Measurements from ENCODE around the gene SIL1.
"Not testable (repeated sequence)": the region's sequence is repeated elsewhere in the genome, so short reads cannot be mapped to it uniquely, and the experiment has no call there.

SIL1 gene

DNA sequence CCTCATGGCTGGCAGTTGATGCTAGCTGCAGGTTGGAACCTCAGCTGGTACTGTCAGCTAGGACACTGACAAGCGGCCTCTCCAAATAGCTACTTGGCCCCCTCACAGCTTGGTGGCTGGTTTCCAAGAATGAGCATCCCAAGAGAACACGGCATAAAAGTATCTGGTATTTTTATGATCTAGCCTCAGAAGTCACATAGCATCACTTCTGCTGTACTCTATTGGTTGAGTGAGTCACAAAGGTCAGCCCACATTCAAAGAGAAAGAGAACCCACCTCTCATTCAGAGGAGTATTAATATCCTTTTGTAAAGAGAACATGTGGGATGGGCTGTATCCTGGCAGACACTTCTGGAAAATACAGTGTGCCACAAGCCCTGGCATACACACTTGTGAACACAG, 6.0 kb upstream of the SIL1 start:
- Histone ChIP-seq H3K4me3 (no peak overlapping the region), H3K27ac (no peak overlapping the region)
- TF ChIP-seq, protein P1, sequence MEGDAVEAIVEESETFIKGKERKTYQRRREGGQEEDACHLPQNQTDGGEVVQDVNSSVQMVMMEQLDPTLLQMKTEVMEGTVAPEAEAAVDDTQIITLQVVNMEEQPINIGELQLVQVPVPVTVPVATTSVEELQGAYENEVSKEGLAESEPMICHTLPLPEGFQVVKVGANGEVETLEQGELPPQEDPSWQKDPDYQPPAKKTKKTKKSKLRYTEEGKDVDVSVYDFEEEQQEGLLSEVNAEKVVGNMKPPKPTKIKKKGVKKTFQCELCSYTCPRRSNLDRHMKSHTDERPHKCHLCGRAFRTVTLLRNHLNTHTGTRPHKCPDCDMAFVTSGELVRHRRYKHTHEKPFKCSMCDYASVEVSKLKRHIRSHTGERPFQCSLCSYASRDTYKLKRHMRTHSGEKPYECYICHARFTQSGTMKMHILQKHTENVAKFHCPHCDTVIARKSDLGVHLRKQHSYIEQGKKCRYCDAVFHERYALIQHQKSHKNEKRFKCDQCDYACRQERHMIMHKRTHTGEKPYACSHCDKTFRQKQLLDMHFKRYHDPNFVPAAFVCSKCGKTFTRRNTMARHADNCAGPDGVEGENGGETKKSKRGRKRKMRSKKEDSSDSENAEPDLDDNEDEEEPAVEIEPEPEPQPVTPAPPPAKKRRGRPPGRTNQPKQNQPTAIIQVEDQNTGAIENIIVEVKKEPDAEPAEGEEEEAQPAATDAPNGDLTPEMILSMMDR (IDR thresholded peaks at IDR 0.05) = no peak
- no peak for DNase-seq (ENCODE audit: low spot score)

DNA sequence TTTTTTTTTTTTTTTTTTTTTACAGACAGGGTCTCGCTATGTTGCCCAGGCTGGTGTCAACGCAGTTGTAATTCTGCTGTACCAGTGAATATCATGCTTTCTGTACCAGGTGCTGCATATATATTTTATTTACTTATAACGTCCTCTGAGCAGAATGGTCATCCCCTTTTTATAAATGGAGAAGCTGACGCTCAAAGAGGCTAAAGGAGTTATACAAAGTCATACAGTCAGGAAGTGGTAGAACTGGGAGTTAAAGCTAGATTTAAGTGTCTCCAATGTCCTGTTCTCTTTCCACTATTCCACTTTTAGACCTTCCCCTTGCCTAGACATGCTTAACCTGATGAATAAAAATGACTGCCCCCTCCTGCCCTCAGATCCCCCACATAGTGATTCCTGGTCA, 1.2 kb upstream of the SIL1 start:
- no peak overlapping the region for H3K27ac ChIP-seq
- TF ChIP-seq, protein P1 (IDR thresholded peaks at IDR 0.05) = no peak
- H3K4me3 ChIP-seq = no peak overlapping the region
- DNase-seq (ENCODE audit: low spot score) = no peak

DNA sequence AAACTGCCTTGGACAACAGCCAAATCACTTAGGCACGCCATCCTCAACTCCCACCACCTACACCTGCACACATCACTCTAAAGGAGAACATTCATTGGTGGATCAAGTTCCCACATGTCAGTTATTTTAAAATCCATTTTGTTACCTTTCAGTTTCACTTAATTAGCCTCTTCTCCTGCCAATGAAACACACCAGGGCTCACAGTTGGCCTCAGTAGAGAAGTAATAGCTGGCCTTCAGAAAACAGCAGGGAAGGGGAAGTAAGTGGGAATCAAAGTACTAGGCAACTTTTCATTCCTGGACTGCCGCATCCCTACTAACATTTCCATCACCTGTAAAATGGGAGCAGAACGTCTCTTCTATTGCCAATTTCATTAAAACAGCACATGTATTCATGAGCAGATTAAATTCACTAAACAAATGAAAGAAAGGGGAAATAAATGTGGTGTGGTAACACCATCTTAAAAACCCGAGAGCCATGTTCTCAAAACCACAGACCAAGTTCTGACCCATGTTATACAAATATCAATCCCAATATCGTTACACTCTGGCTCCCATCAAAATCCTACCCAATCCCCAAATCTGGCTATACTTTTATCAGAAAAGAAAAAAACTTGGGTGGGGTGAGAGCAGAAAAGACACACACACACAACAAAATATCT, 1.7 kb downstream of the SIL1 start:
- Histone ChIP-seq H3K27ac (no peak overlapping the region), H3K4me3 (no peak overlapping the region)
- TF ChIP-seq, protein P1 (IDR thresholded peaks at IDR 0.05) = no peak
- no peak for DNase-seq (ENCODE audit: low spot score)

DNA sequence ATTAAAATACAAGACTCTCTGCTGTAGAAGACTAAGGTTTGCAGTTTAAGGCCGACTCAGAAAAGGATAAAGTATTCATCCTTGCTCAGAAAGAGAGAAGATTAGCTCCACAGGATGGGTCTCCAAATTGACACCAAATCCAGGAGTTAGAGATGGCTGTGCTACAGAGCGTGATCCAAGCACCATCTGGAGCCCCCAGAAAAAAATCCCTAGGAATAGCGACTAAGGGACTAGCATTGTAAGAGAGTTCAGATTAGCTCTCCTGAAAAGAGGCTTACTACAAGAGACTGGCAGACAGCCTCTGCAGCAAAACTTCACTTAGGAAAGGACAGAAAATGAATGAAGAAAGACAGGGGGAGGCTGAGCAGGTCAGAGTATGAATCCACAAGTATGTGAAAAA, 3.7 kb downstream of the SIL1 start:
- TF ChIP-seq, protein P1 (IDR thresholded peaks at IDR 0.05) = no peak
- H3K4me3 ChIP-seq = no peak overlapping the region
- DNase-seq (ENCODE audit: low spot score) = no peak
- H3K27ac ChIP-seq = no peak overlapping the region

DNA sequence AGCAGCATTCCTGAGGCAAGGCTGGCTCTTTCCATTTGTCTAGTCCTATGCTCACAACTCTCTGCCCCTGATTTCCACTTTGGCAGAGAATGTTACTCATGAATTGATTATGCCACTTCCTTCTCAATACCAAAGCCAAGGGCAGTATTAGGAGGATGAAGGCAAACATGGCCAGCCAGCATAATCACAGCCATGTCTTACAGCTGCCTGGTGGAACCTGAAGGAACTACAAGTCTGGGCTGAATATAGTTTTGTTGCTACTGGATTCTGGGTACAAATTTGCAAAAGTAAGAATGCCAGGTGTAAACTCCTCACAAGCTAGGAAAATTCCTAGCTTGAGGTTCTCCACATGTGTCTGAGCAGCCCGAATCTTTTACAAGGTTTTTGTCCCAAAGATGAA, 4.2 kb downstream of the SIL1 start:
- no peak overlapping the region for H3K27ac ChIP-seq
- TF ChIP-seq, protein P1 (IDR thresholded peaks at IDR 0.05) = no peak
- DNase-seq (ENCODE audit: low spot score) = no peak
- H3K4me3 ChIP-seq = no peak overlapping the region

DNA sequence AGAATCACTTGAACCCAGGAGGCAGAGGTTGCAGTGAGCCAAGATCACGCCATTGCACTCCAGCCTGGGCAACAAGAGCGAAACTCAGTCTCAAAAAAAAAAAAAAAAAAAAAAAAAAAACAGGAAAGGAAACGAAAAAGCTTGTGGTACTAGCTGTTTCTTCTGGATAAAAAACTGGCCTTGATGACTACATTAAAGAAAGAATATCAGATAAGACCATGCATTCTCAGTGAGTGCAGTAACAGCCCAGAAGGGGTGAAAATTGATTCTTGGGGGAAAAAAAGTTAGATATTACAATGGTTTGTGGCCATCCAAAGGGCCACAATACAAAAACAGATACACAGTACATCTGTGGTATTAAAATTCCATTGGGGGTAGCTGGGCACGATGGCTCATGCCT, 5.3 kb downstream of the SIL1 start:
- DNase-seq (ENCODE audit: low spot score); H3K4me3 ChIP-seq; H3K27ac ChIP-seq: not testable (repeated sequence)

DNA sequence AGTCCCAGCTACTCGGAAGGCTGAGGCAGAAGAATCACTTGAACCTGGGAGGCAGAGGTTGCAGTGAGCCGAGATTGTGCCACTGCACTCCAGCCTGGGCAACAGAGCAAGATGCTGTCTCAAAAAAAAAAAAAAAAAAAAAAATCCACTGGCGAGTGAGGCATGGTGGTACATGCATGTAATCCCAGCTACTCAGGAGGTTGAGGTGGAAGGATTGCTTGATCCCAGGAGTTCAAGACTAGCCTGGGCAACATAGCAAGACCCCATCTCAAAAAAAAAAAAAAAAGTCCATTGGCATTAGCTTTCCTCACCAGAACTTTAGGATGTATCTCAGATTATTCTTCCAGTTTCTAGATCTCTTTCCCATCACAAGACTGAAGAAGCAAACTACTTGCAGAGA, 6.2 kb downstream of the SIL1 start:
- not testable (repeated sequence) for H3K27ac ChIP-seq; H3K4me3 ChIP-seq; DNase-seq (ENCODE audit: low spot score)

DNA sequence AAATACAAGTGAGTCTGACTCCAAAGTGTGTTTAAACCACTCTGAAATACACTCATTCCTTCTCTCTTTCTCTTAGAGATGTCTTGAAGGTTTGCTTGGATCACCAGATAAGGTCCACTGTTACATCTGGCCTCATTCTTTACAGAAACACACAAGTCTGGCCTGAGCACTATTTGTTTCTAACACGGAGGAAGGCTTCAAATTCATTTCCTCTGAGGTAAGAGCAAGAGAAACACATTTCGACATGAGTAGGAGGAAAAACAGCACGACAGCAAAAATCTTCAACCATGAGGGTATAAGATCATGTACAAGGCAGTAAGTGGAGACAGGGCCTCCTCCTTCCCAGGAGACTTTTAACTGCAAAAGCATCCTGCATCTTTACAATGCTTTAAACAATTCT, 8.0 kb downstream of the SIL1 start:
- DNase-seq (ENCODE audit: low spot score) = no peak
- Histone ChIP-seq H3K4me3 (no peak overlapping the region), H3K27ac (peak overlapping the region; percentile 39 to 69)
- TF ChIP-seq, protein P1 (IDR thresholded peaks at IDR 0.05) = no peak
